SK-N-MC (cell line): ENCODE measurements around the gene PPP6R3.

ENCODE experiments used
- EZH2 ChIP-seq: fragments of 200-600 bp; sonication (generic); IDR thresholded peaks from one replicate; pipeline ENCODE4 v1.6.1; 2017; ENCODE audit warnings: antibody characterized with exemption
- POLR2AphosphoS5 ChIP-seq: IDR thresholded peaks from 2 replicates; pipeline ENCODE4 v1.6.1; 2012; ENCODE audit warnings: mild to moderate bottlenecking, low read depth, low read length, borderline replicate concordance

GRCh38 chr11:68440224-68440623, 20.3 kb upstream of the PPP6R3 start:
- TF ChIP-seq EZH2 (no peak), POLR2AphosphoS5 (no peak)
